Esophagus (tissue), 2 donors: Measurements from ENCODE around the gene NECTIN1. TPM values are rescaled to one million over a fixed set of nuclear protein-coding genes. Genes with fewer than 3 reads are reported as not detected.

ENCODE experiments used
- H3K27ac ChIP-seq, 2 donors: one replicate each; pipeline ENCODE4 v1.5.1; 2013; ENCODE audit warnings: low read depth in 2 of 2, mild to moderate bottlenecking in 2 of 2, inconsistent platforms in 1 of 2, low read length in 1 of 2, moderate library complexity in 1 of 2
- H3K27me3 ChIP-seq, 2 donors: one replicate each; pipeline ENCODE4 v1.6.1; 2013; ENCODE audit warnings: low read length in 2 of 2, control low read depth in 1 of 2, mild to moderate bottlenecking in 1 of 2; ENCODE audit not compliant: insufficient read depth in 2 of 2, control insufficient read depth in 1 of 2
- H3K36me3 ChIP-seq, 2 donors: one replicate each; pipeline ENCODE4 v1.6.1; 2013; ENCODE audit warnings: low read length in 1 of 2; ENCODE audit not compliant: control insufficient read depth in 2 of 2, insufficient read depth in 2 of 2
- H3K4me1 ChIP-seq, 2 donors: one replicate each; pipeline ENCODE4 v1.6.1; 2013; ENCODE audit warnings: low read length in 1 of 2; ENCODE audit not compliant: control insufficient read depth in 2 of 2, insufficient read depth in 2 of 2
- H3K4me3 ChIP-seq, 2 donors: one replicate each; pipeline ENCODE4 v1.5.1; 2013; ENCODE audit warnings: low read length in 2 of 2, mild to moderate bottlenecking in 2 of 2, low read depth in 1 of 2, moderate library complexity in 1 of 2
- H3K9me3 ChIP-seq, 2 donors: one replicate each; pipeline ENCODE4 v1.6.1; 2013; ENCODE audit warnings: mild to moderate bottlenecking in 2 of 2, low read depth in 1 of 2, low read length in 1 of 2, moderate library complexity in 1 of 2; ENCODE audit not compliant: control insufficient read depth in 2 of 2, insufficient read depth in 1 of 2
- WGBS, 2 donors: extraction: QIAGEN DNeasy Blood & Tissue Kit; methylation state at CpG; one replicate each; pipeline ENCODE4 v1.1.7; 2013; 5-methylcytosine and 5-hydroxymethylcytosine counted together
- polyA plus RNA-seq, 2 donors: library from polyadenylated mRNA; stranded (reverse); fragments of 200-250 nt; gene quantifications; one replicate each; pipeline ENCODE4 v1.2.3, GENCODE V29; 2013
- donor health status: healthy with polysubstance abuse.
- donor health status: Bipolar disorder and iron deficiency.

NECTIN1 gene
- polyA plus RNA-seq, 2 donors = 79.6 to 89.9 TPM

GRCh38 chr11:119771172-119771770, 42.3 kb upstream of the NECTIN1 start:
- peaks cover 0 to 2% of the 10 kb centered on the region in 2 donors for H3K9me3 ChIP-seq
- H3K4me1 ChIP-seq = no peaks in the 10 kb centered on the region
- no peak overlapping the region for H3K4me3 ChIP-seq
- H3K27me3 ChIP-seq = peaks cover 0 to 3% of the 10 kb centered on the region in 2 donors
- WGBS, 2 donors = 89 to 90% methylated on average over 9 of the region's 9 CpGs
- H3K27ac ChIP-seq = no peak overlapping the region
- H3K36me3 ChIP-seq = no peaks in the 10 kb centered on the region

DNA sequence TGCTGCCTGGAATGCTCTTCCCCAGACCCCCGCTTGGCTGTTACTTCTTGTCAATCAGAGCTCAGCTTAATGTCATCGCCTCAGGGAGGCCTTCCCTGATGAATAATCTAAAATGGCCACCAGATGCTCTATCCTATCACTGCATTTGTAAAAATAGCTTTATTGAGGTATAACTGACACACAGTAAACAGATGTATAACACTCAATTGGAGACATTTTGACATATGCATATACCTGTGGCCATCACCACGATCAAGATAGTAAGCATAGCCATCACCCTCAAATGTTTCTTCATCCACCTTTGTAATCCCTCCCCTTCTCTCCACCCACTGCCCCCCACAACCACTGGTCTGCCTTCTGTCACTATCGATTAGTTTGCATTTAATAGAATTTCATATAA, 36.6 kb upstream of the NECTIN1 start:
- Histone ChIP-seq H3K9me3 (no peaks in the 10 kb centered on the region), H3K27me3 (peaks cover 0 to 3% of the 10 kb centered on the region in 2 donors), H3K4me3 (no peak overlapping the region), H3K36me3 (no peaks in the 10 kb centered on the region), H3K4me1 (no peaks in the 10 kb centered on the region), H3K27ac (no peak overlapping the region)
- 79 to 80% methylated on average over 4 of the region's 4 CpGs for WGBS, 2 donors

- Histone ChIP-seq H3K4me3 (no peak overlapping the region), H3K27ac (no peak overlapping the region), H3K4me1 (peaks cover 0 to 5% of the 10 kb centered on the region in 2 donors), H3K27me3 (peaks cover 0 to 2% of the 10 kb centered on the region in 2 donors), H3K36me3 (no peaks in the 10 kb centered on the region), H3K9me3 (no peaks in the 10 kb centered on the region)
- 43 to 46% methylated on average over 6 of the region's 6 CpGs for WGBS, 2 donors
These were observed 35.3 kb upstream of the NECTIN1 start for GRCh38 chr11:119764108-119764868.

GRCh38 chr11:119763071-119763728, 34.2 kb upstream of the NECTIN1 start:
- 86 to 90% methylated on average over 11 of the region's 11 CpGs for WGBS, 2 donors

DNA sequence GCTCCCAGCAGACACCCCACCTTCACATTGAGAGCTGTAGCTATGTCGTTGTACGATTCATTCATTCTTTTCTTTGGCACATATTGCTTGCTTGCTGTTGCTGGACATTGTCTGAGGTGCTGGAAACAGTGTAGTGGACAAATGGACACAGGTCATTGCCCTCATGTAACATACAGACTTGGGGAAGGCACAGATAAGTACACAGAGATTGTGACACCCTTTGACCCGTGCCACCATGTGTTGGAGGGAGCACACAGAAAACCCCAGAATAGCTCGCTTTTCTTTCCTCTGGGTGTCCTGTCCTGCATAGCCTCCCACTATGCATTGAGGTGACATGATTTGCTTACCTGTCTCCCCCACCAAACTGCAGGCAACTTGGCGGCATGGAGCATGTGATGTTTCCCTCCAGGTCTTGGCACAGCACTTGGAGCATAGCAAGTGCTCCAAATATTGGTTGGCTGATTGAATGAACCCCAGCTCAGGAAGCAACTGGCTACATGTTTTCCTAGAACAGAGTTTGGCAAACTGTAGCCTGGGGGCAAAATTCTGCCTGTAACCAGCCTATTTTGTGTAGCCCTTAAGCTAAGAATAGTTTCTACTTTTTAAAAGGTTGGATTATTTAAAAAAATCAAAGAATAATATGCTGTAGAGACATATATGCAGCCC, 30.9 kb upstream of the NECTIN1 start:
- Histone ChIP-seq H3K36me3 (no peaks in the 10 kb centered on the region), H3K9me3 (no peaks in the 10 kb centered on the region), H3K4me3 (no peak overlapping the region), H3K4me1 (peaks cover 0 to 5% of the 10 kb centered on the region in 2 donors), H3K27me3 (no peaks in the 10 kb centered on the region), H3K27ac (no peak overlapping the region)
- 73 to 87% methylated on average over 5 of the region's 5 CpGs for WGBS, 2 donors

More at GRCh38 chr11:119763071-119763728, 34.2 kb upstream of the NECTIN1 start:
- H3K4me3 ChIP-seq = no peak overlapping the region
- peaks cover 0 to 5% of the 10 kb centered on the region in 2 donors for H3K4me1 ChIP-seq
- no peak overlapping the region for H3K27ac ChIP-seq
- H3K9me3 ChIP-seq = no peaks in the 10 kb centered on the region
- H3K27me3 ChIP-seq = no peaks in the 10 kb centered on the region
- H3K36me3 ChIP-seq = no peaks in the 10 kb centered on the region

DNA sequence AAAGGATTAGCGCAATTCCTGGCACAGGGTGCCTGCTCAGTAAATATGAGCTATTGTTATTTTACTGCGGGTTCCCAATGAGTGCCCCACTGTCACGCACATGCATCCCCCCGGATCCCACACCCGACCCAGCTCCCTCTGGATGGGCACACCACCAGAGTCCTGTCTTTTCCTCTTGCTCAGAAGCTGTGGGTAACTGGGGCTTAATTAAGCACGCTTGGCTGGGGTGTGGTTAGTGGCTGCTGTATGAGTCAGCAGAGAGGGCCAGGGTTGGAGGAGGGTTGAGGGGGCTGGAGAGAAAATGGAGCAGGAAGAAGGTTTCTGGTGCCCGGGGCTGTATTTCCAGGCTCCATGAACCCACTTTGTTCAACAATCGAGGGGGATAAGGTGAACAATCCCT, 30.3 kb upstream of the NECTIN1 start:
- Histone ChIP-seq H3K36me3 (no peaks in the 10 kb centered on the region), H3K4me3 (no peak overlapping the region), H3K27me3 (no peaks in the 10 kb centered on the region), H3K9me3 (no peaks in the 10 kb centered on the region), H3K4me1 (peaks cover 0 to 5% of the 10 kb centered on the region in 2 donors), H3K27ac (no peak overlapping the region)
- WGBS, 2 donors = 43 to 44% methylated on average over 8 of the region's 8 CpGs

DNA sequence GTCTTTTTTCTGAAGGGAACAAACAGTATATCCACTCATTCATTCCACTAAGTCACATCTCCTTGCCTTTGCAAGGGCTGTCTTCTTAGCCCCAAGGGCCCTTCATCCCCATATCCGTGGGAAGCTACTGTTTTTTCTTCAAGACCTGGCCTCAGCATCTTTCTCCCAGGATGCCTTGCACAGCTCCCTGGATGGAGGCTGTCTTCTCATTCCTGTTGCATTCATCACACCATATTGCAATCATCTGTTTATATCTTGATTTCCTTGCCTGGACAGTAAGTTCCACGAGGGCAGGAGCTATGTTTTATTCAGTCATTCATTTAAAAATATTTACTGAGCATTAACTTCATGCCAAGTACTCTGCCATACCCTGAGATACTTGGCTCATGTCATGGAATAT, 29.3 kb upstream of the NECTIN1 start:
- H3K4me3 ChIP-seq = no peak overlapping the region
- no peaks in the 10 kb centered on the region for H3K27me3 ChIP-seq
- peaks cover 0 to 8% of the 10 kb centered on the region in 2 donors for H3K4me1 ChIP-seq
- H3K9me3 ChIP-seq = no peaks in the 10 kb centered on the region
- no peaks in the 10 kb centered on the region for H3K36me3 ChIP-seq
- 21 to 23% methylated on average over 2 of the region's 2 CpGs for WGBS, 2 donors
- no peak overlapping the region for H3K27ac ChIP-seq

DNA sequence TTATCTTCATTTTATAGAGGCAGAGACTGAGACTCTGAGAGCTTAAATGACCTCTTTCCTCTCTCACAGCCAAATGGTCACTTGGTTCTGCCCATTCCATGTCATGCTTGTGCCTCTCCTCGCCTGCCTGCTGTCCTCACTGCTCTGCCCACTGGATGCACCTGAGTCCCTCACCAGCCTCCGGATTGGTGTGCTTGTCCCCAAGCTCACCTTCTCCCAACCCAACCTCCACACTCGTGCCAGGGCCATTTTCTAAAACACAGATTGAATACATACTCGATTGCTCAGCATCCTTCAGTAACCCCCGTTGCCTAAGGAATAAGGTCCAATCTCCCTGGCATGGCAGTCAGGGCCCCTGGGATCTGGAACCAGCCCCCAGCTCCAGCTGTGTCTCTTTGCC, 28.4 kb upstream of the NECTIN1 start:
- Histone ChIP-seq H3K9me3 (no peaks in the 10 kb centered on the region), H3K27ac (no peak overlapping the region), H3K4me1 (peaks cover 4 to 8% of the 10 kb centered on the region in 2 donors), H3K36me3 (no peaks in the 10 kb centered on the region), H3K4me3 (no peak overlapping the region), H3K27me3 (no peaks in the 10 kb centered on the region)
- WGBS, 2 donors = 86 to 89% methylated on average over 5 of the region's 5 CpGs

- Histone ChIP-seq H3K4me1 (peaks cover 6 to 14% of the 10 kb centered on the region in 2 donors), H3K4me3 (no peak overlapping the region), H3K27ac (no peak overlapping the region), H3K9me3 (no peaks in the 10 kb centered on the region), H3K27me3 (no peaks in the 10 kb centered on the region), H3K36me3 (no peaks in the 10 kb centered on the region)
- 63 to 77% methylated on average over 5 of the region's 5 CpGs for WGBS, 2 donors
These were observed 27.3 kb upstream of the NECTIN1 start for GRCh38 chr11:119756169-119756865.
